Prostate gland (tissue), 2 donors: ENCODE results near the gene ALG5. TPM values are rescaled to one million over a fixed set of nuclear protein-coding genes. Genes with fewer than 3 reads are reported as not detected.

Source experiments
- DNase-seq: peaks from one replicate; pipeline ENCODE4 v3.0.0-alpha.2; 2019; ENCODE audit warnings: low spot score
- H3K27ac ChIP-seq, 2 donors: fragments of 200-600 bp; sonication (generic); 2 replicates each; pipeline ENCODE4 v1.5.1; 2017 to 2019
- H3K27me3 ChIP-seq: fragments of 200-600 bp; sonication (generic); replicated peaks from 2 replicates; pipeline ENCODE4 v1.5.1; 2019; ENCODE audit not compliant: insufficient read depth
- H3K36me3 ChIP-seq, 2 donors: fragments of 200-600 bp; sonication (generic); 1 replicate in 1 of 2; 2 replicates in 1 of 2; pipeline versions ENCODE4 v1.5.1 to v1.8.1; 2017 to 2019
- H3K4me1 ChIP-seq: fragments of 200-600 bp; sonication (generic); replicated peaks from 2 replicates; pipeline ENCODE4 v1.5.1; 2019
- H3K4me3 ChIP-seq, 2 donors: fragments of 200-600 bp; sonication (generic); 2 replicates each; pipeline ENCODE4 v1.5.1; 2017 to 2019
- H3K9me3 ChIP-seq: fragments of 200-600 bp; sonication (generic); 2 replicates; pipeline ENCODE4 v1.5.1; 2017
- CTCF ChIP-seq, 4 experiments: fragments of 200-600 bp in 2 of 4; fragments of 450-650 bp in 2 of 4; sonication (generic) in 2 of 4; IDR thresholded peaks; 1 replicate in 3 of 4; 2 replicates in 1 of 4; pipeline ENCODE4 v1.5.1; 2016 to 2019; ENCODE audit warnings: antibody characterized with exemption in 4 of 4, mild to moderate bottlenecking in 2 of 4, moderate library complexity in 2 of 4
- POLR2A ChIP-seq: fragments of 450-650 bp; IDR thresholded peaks from one replicate; pipeline ENCODE4 v1.6.1; 2016; ENCODE audit warnings: antibody characterized with exemption, mild to moderate bottlenecking
- POLR2AphosphoS5 ChIP-seq: sonication (generic); formaldehyde crosslinking; IDR thresholded peaks from one replicate; pipeline ENCODE4 v1.6.1; 2017; ENCODE audit warnings: antibody characterized with exemption
- WGBS: methylation state at CpG from one replicate; pipeline ENCODE4 v1.1.5; 2018; 5-methylcytosine and 5-hydroxymethylcytosine counted together
- intact Hi-C: fragments of 100-400 bp; cut with DNase I; formaldehyde crosslinking; loops from one replicate; pipeline ENCODE4 v1.14.2; 2022
- total RNA-seq, 2 donors: library from RNA; depleted of rRNA; stranded (reverse); fragments of >200 nt; gene quantifications; one replicate each; pipeline ENCODE4 v1.1.0, GENCODE V29; 2016

ALG5 gene
- total RNA-seq, 2 donors from 2014 or later: 14.1 to 41.3 TPM

DNA sequence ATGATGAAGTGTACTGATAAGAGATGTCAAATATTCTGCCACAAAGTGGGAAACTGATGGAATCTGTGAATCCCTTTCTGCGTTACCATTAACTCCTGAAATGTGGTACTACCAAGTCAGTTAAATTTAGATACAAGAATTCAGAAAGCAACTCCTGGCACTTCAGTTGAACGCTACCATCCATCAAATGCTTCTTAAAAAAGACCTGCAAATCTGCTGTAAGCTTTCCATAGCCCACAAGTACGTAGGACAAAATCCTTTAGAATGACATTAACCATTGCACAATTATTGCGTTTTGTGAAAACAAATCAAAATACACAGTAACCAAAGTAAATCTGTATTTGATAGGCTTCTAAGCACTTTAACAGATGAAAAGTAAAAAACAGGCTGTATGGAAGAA, 84.5 kb downstream of the ALG5 start:
- H3K36me3 ChIP-seq: no peaks in the 10 kb centered on the region
- no peaks in the 10 kb centered on the region for H3K9me3 ChIP-seq
- H3K27me3 ChIP-seq: no peaks in the 10 kb centered on the region
- TF ChIP-seq CTCF (IDR thresholded peaks at IDR 0.05) (no peak), POLR2AphosphoS5 (no peak), POLR2A (no peak)
- intact Hi-C loops: loop anchor here (5.0 kb wide), 1 partner anchor 37 kb away; no protein-coding TSS in a partner anchor
- no peaks in the 10 kb centered on the region for H3K4me1 ChIP-seq
- H3K27ac ChIP-seq: no peak overlapping the region
- WGBS: over 99% methylated on average over 4 of the region's 4 CpGs
- no peak overlapping the region for H3K4me3 ChIP-seq
- no peak for DNase-seq

- Histone ChIP-seq H3K36me3 (no peaks in the 10 kb centered on the region), H3K27me3 (no peaks in the 10 kb centered on the region), H3K9me3 (no peaks in the 10 kb centered on the region), H3K27ac (no peak overlapping the region), H3K4me3 (no peak overlapping the region), H3K4me1 (no peaks in the 10 kb centered on the region)
- intact Hi-C loops: no loop called here
- TF ChIP-seq POLR2AphosphoS5: no peak
- TF ChIP-seq CTCF (IDR thresholded peaks at IDR 0.05): no peak
- TF ChIP-seq POLR2A: no peak
- no peak for DNase-seq
Observed at GRCh38 chr13:36913463-36913862, 85.7 kb downstream of the ALG5 start.

GRCh38 chr13:36912973-36913372, 86.2 kb downstream of the ALG5 start:
- Histone ChIP-seq H3K27me3 (no peaks in the 10 kb centered on the region), H3K9me3 (no peaks in the 10 kb centered on the region), H3K4me3 (no peak overlapping the region), H3K36me3 (no peaks in the 10 kb centered on the region), H3K4me1 (no peaks in the 10 kb centered on the region), H3K27ac (no peak overlapping the region)
- intact Hi-C loops: no loop called here
- no peak for DNase-seq
- TF ChIP-seq CTCF (IDR thresholded peaks at IDR 0.05) (no peak), POLR2A (no peak), POLR2AphosphoS5 (no peak)
- WGBS: 58% methylated on average over 2 of the region's 2 CpGs

GRCh38 chr13:36912369-36912768, 86.8 kb downstream of the ALG5 start:
- no peaks in the 10 kb centered on the region for H3K27me3 ChIP-seq
- H3K9me3 ChIP-seq: no peaks in the 10 kb centered on the region
- H3K27ac ChIP-seq: no peak overlapping the region
- DNase-seq: no peak
- no peaks in the 10 kb centered on the region for H3K36me3 ChIP-seq
- H3K4me1 ChIP-seq: no peaks in the 10 kb centered on the region
- no peak for TF ChIP-seq CTCF (IDR thresholded peaks at IDR 0.05)
- TF ChIP-seq POLR2A: no peak
- TF ChIP-seq POLR2AphosphoS5: no peak
- no peak overlapping the region for H3K4me3 ChIP-seq
- intact Hi-C loops: no loop called here

DNA sequence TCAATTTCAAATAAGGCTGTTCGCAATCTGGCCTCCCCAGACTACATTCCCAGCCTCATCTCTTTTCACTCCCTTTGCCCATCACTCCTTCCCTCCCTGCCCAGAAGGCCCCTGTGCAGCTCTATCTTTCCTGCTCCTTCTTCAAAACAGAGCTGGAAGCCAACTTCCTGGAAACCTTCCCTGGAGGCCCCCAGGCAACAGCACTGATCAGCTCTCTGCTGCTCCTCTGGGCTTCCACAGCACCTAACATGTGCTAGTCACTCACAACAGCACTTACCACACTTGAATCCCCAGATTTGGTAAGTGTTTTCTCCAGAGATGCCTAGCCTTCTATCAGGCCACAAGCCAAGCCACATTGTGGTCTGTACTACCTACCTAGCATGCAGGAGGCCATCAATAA, 88.6 kb downstream of the ALG5 start:
- Histone ChIP-seq H3K9me3 (no peaks in the 10 kb centered on the region), H3K27ac (no peak overlapping the region)
- intact Hi-C loops: no loop called here

More for the DNA sequence above, 88.6 kb downstream of the ALG5 start:
- Histone ChIP-seq H3K36me3 (no peaks in the 10 kb centered on the region), H3K4me1 (no peaks in the 10 kb centered on the region), H3K4me3 (no peak overlapping the region), H3K27me3 (no peaks in the 10 kb centered on the region)
- DNase-seq: no peak
- 98% methylated on average over 1 of the region's 1 CpG for WGBS
- TF ChIP-seq POLR2AphosphoS5: no peak
- TF ChIP-seq POLR2A: no peak
- no peak for TF ChIP-seq CTCF (IDR thresholded peaks at IDR 0.05)
